Transverse colon (tissue), 4 donors: Measurements from ENCODE around the gene TOM1L2.

Experiments
- CTCF ChIP-seq, 5 experiments: fragments of 200-600 bp in 3 of 5; fragments of 450-650 bp in 2 of 5; sonication (generic) in 3 of 5; IDR thresholded peaks; 1 replicate in 2 of 5; 2 replicates in 3 of 5; pipeline ENCODE4 v1.5.1; 2016 to 2017; ENCODE audit warnings: antibody characterized with exemption in 5 of 5, inconsistent platforms in 3 of 5, mild to moderate bottlenecking in 2 of 5, moderate library complexity in 1 of 5
- POLR2AphosphoS5 ChIP-seq, 3 donors: sonication (generic); formaldehyde crosslinking; IDR thresholded peaks; one replicate each; pipeline ENCODE4 v1.6.1; 2016; ENCODE audit warnings: antibody characterized with exemption in 3 of 3

GRCh38 chr17:17905036-17905320, 67.2 kb downstream of the TOM1L2 start:
- TF ChIP-seq CTCF (IDR thresholded peaks at IDR 0.05) = no peak
- no peak for TF ChIP-seq POLR2AphosphoS5 (IDR thresholded peaks at IDR 0.05)
